ENCODE results near the gene CEACAM18.

- TF ChIP-seq CTCF (IDR thresholded peaks at IDR 0.05) (no peak), POLR2A (IDR thresholded peaks at IDR 0.05) (no peak)
Observed at GRCh38 chr19:51433043-51433442, 45.3 kb upstream of the CEACAM18 start.

Data from Peyer's patch (tissue), 4 donors.